K562 (cell line): Measurements from ENCODE around the gene GHR. TPM values are rescaled to one million over a fixed set of nuclear protein-coding genes. Genes with fewer than 3 reads are reported as not detected.

Experiments
- ATAC-seq: fragments of 200-7000 bp; cut with Tn5 transposase; 3 replicates; pipeline ENCODE4 v1.9.1; 2020; ENCODE audit warnings: moderate library complexity
- BruUV-seq: library from RNA; stranded (reverse); fragments of 400-500 nt; replicated peaks from 2 replicates; lab custom pipeline; 2021; lab: Mats Ljungman, UMichigan
- CTCF ChIA-PET: fragments of 300-600 bp; formaldehyde crosslinking; extraction: SDS; loops from one replicate; lab custom pipeline; 2021; ENCODE audit warnings: low intra/inter-chr PET ratio; lab: Yijun Ruan, JAX
- POLR2A ChIA-PET: fragments of 300-600, 350-650 bp; sonication (Branson Sonifier 250); formaldehyde crosslinking; extraction: SDS; loops from one replicate; lab custom pipeline; 2021; ENCODE audit warnings: antibody characterized with exemption, inconsistent platforms; lab: Yijun Ruan, JAX
- DNase-seq, 4 experiments: peaks; one replicate each; pipeline versions ENCODE4 v3.0.0 to v3.0.0-alpha.2; 2011 to 2018; ENCODE audit warnings: low spot score in 3 of 4, mixed read lengths in 3 of 4; ENCODE audit errors: extremely low read depth in 1 of 4
- FAIRE-seq: peaks from 2 replicates; lab custom pipeline; 2011; peaks lifted over from hg19 to GRCh38; lab: Jason Lieb, UNC
- H2AFZ ChIP-seq: 2 replicates; pipeline ENCODE4 v1.6.0; 2011; ENCODE audit warnings: low read depth, low read length, control low read depth, inconsistent platforms
- H3K27ac ChIP-seq: fragments of 200-600 bp; 3 replicates; pipeline ENCODE4 v1.8.0; 2011; ENCODE audit warnings: low read depth, mild to moderate bottlenecking, control low read depth, inconsistent platforms, low read length, moderate library complexity, mixed read lengths; ENCODE audit errors: extremely low read depth
- H3K27me3 ChIP-seq, 2 experiments: fragments of 300-600 bp in 1 of 2; 2 replicates in 1 of 2; 3 replicates in 1 of 2; pipeline versions ENCODE4 v1.6.0 to v1.8.0; 2011; ENCODE audit warnings: inconsistent platforms in 2 of 2, low read length in 2 of 2, mild to moderate bottlenecking in 1 of 2, mixed read lengths in 1 of 2, moderate library complexity in 1 of 2; ENCODE audit not compliant: control insufficient read depth in 2 of 2, insufficient read depth in 2 of 2
- H3K36me3 ChIP-seq: fragments of 300-600 bp; 3 replicates; pipeline ENCODE4 v1.8.0; 2011; ENCODE audit warnings: mild to moderate bottlenecking, low read length, inconsistent platforms; ENCODE audit not compliant: control insufficient read depth, insufficient read depth
- H3K4me1 ChIP-seq, 2 experiments: fragments of 200-600 bp in 1 of 2; replicated peaks in 1 of 2; 2 replicates in 1 of 2; 3 replicates in 1 of 2; pipeline versions ENCODE4 v1.5.1 to v1.8.0; 2011; ENCODE audit warnings: inconsistent platforms in 2 of 2, low read length in 2 of 2, mild to moderate bottlenecking in 1 of 2, mixed read lengths in 1 of 2, moderate library complexity in 1 of 2; ENCODE audit not compliant: control insufficient read depth in 2 of 2, insufficient read depth in 2 of 2
- H3K4me2 ChIP-seq: 2 replicates; pipeline ENCODE4 v1.6.1; 2011; ENCODE audit warnings: low read length, control low read depth, inconsistent platforms, mixed read lengths; ENCODE audit not compliant: insufficient read depth
- H3K4me3 ChIP-seq: fragments of 200-600 bp; sonication (generic), shearing (Covaris generic); 2 replicates; pipeline ENCODE4 v1.5.1; 2016; ENCODE audit warnings: control low read depth, inconsistent platforms
- H3K79me2 ChIP-seq: fragments of 200-600 bp; 3 replicates; pipeline ENCODE4 v1.8.0; 2011; ENCODE audit warnings: low read length, inconsistent platforms; ENCODE audit not compliant: control insufficient read depth, insufficient read depth
- H3K9ac ChIP-seq, 2 experiments: 2 replicates each; pipeline versions ENCODE4 v1.6.0 to v1.6.1; 2011; ENCODE audit warnings: low read depth in 2 of 2, low read length in 2 of 2, control low read depth in 1 of 2, inconsistent platforms in 1 of 2, mild to moderate bottlenecking in 1 of 2, mixed read lengths in 1 of 2; ENCODE audit not compliant: insufficient read depth in 1 of 2
- H3K9me1 ChIP-seq: one replicate; pipeline ENCODE4 v1.6.0; 2011; ENCODE audit warnings: inconsistent platforms, mild to moderate bottlenecking, low read length, moderate library complexity; ENCODE audit not compliant: control insufficient read depth, insufficient read depth
- H3K9me3 ChIP-seq: replicated peaks from 2 replicates; pipeline ENCODE4 v1.5.1; 2011; ENCODE audit warnings: low read depth, low read length, inconsistent platforms; ENCODE audit not compliant: control insufficient read depth, insufficient read depth
- H4K20me1 ChIP-seq: replicated peaks from 2 replicates; pipeline ENCODE4 v1.6.1; 2011; ENCODE audit warnings: low read length, inconsistent platforms, mixed read lengths; ENCODE audit not compliant: control insufficient read depth, insufficient read depth
- EWSR1 ChIP-seq: fragments of 450-650 bp; IDR thresholded peaks from 2 replicates; pipeline ENCODE4 v1.6.1; 2018; ENCODE audit warnings: borderline replicate concordance, mild to moderate bottlenecking, low read depth, moderate library complexity; ENCODE audit not compliant: partially characterized antibody
- MBD1 ChIP-seq: fragments of 250-450 bp; sonication (Bioruptor Pico); IDR thresholded peaks from 2 replicates; pipeline ENCODE4 v1.8.0; 2022; ENCODE audit warnings: inconsistent platforms
- MIER1 ChIP-seq: fragments of 450-650 bp; IDR thresholded peaks from 2 replicates; pipeline ENCODE4 v1.6.1; 2016; ENCODE audit warnings: antibody characterized with exemption, mild to moderate bottlenecking, low read depth
- PCBP1 ChIP-seq: fragments of 200-400 bp; formaldehyde crosslinking; IDR thresholded peaks from 2 replicates; pipeline ENCODE4 v1.6.1; 2018; ENCODE audit warnings: mild to moderate bottlenecking, low read depth, low read length; ENCODE audit not compliant: poor library complexity, severe bottlenecking
- PRDM10 ChIP-seq: fragments of 450-650 bp; IDR thresholded peaks from 2 replicates; pipeline ENCODE4 v1.6.1; 2018; ENCODE audit not compliant: partially characterized antibody
- RBM17 ChIP-seq: fragments of 200-400 bp; formaldehyde crosslinking; IDR thresholded peaks from 2 replicates; pipeline ENCODE4 v1.6.1; 2017; ENCODE audit warnings: low read depth, mild to moderate bottlenecking, low read length, borderline replicate concordance
- SP1 ChIP-seq: sonication (generic); formaldehyde crosslinking; IDR thresholded peaks from 2 replicates; pipeline ENCODE4 v1.8.1; 2022; ENCODE audit warnings: mild to moderate bottlenecking, missing genetic modification reagents
- SRSF7 ChIP-seq: fragments of 200-400 bp; formaldehyde crosslinking; optimal IDR thresholded peaks from 2 replicates; pipeline ENCODE3; 2017; ENCODE audit warnings: mild to moderate bottlenecking, low read depth, low read length
- ZBTB49 ChIP-seq: sonication (generic); formaldehyde crosslinking; IDR thresholded peaks from 2 replicates; pipeline ENCODE4 v1.8.0; 2022; ENCODE audit warnings: missing genetic modification reagents, mild to moderate bottlenecking, borderline replicate concordance
- ZFP1 ChIP-seq: fragments of 450-650 bp; formaldehyde crosslinking; IDR thresholded peaks from 2 replicates; pipeline ENCODE4 v1.4.0; 2020; ENCODE audit warnings: mild to moderate bottlenecking, mixed read lengths
- ZKSCAN1 ChIP-seq: fragments of 150-350 bp; IDR thresholded peaks from 2 replicates; pipeline ENCODE4 v1.6.1; 2016; ENCODE audit warnings: low read depth, low read length
- in situ Hi-C: fragments of 300-500 bp; cut with MboI; formaldehyde crosslinking; loops from 4 replicates; pipeline ENCODE4 v1.15.0; 2018; ENCODE audit warnings: inconsistent platforms, mixed read lengths
- intact Hi-C: fragments of 100-400 bp; cut with micrococcal nuclease; formaldehyde crosslinking; loops from 2 replicates; pipeline ENCODE4 v1.14.2; 2022
- polyA plus RNA-seq, 8 experiments: library from polyadenylated mRNA; depleted of rRNA in 4 of 8; stranded (reverse) in 5 of 8; unstranded in 3 of 8; fragments of >200 nt; fragmentation: Nextera tagmentation in 2 of 8; fragmentation: Illumina TruSeq in 1 of 8; extraction: Ambion mirVana in 2 of 8; extraction: Trizol in 1 of 8; gene quantifications; 2 replicates each; pipeline versions ENCODE4 v1.2.1 to v1.2.3, GENCODE V29; 2011 to 2014; ENCODE audit warnings: inconsistent platforms in 1 of 8, missing spikeins in 1 of 8
- total RNA-seq, 7 experiments: library from RNA; depleted of rRNA in 6 of 7; stranded (reverse); fragments of >200 nt in 6 of 7; fragmentation: Illumina TruSeq in 2 of 7; extraction: Trizol in 2 of 7; gene quantifications; 2 replicates each; pipeline versions ENCODE4 v1.2.1 to v1.2.3, GENCODE V29; 2011 to 2021; ENCODE audit warnings: low replicate concordance in 1 of 7

The GHR gene
- total and polyA plus RNA-seq, 9 of the 15 experiments (the other 6 are each of a cell fraction or from before 2014, with no cell fraction given): 0.01 to 0.13 (median 0.07) TPM; not detected in 5

GRCh38 chr5:42597318-42597937 is 174.2 kb downstream of the GHR start (continued):
- TF ChIP-seq MIER1: no peak
- TF ChIP-seq MBD1: no peak

GRCh38 chr5:42598311-42598710 is 175.1 kb downstream of the GHR start:
- TF ChIP-seq ZBTB49 (CRISPR knock-in tag): no peak
- TF ChIP-seq PCBP1: no peak
- no peak for TF ChIP-seq SP1 (CRISPR knock-in tag)
- no peak for TF ChIP-seq ZFP1 (CRISPR knock-in tag)
- TF ChIP-seq PRDM10: no peak
- TF ChIP-seq EWSR1: no peak
- TF ChIP-seq SRSF7: no peak
- no peak for TF ChIP-seq ZKSCAN1
- TF ChIP-seq RBM17: no peak
- in situ Hi-C loops: loop anchor here (25.0 kb wide), 2 partner anchors 289 to 736 kb away; partner anchors contain the start of gene OXCT1
- Histone ChIP-seq H4K20me1 (no peaks in the 10 kb centered on the region), H3K4me1 (no peaks in the 10 kb centered on the region; a peak in 1 of 5 replicates), H3K79me2 (no peaks in the 10 kb centered on the region), H3K9ac (no peak overlapping the region), H2AFZ (no peak overlapping the region), H3K36me3 (no peaks in the 10 kb centered on the region), H3K27ac (no peak overlapping the region), H3K9me1 (no peaks in the 10 kb centered on the region), H3K4me2 (no peak overlapping the region), H3K27me3 (no peaks in the 10 kb centered on the region), H3K4me3 (no peak overlapping the region), H3K9me3 (no peaks in the 10 kb centered on the region)
- FAIRE-seq: no peak
- intact Hi-C loops: no loop called here
- CTCF ChIA-PET: no interaction called here
- no peak for DNase-seq
- BruUV-seq: no TSS peak
- POLR2A ChIA-PET: interaction anchor here (0.6 kb wide), 1 partner anchor 9 kb away, joined by 4 read pairs; no protein-coding TSS in a partner anchor
- no peak for ATAC-seq
